ENCODE results near the gene PGAP3. TPM values are rescaled to one million over a fixed set of nuclear protein-coding genes. Genes with fewer than 3 reads are reported as not detected.

PGAP3 gene
- total RNA-seq, 2 donors from 2014 or later, result 22.6 to 29.3 TPM

DNA sequence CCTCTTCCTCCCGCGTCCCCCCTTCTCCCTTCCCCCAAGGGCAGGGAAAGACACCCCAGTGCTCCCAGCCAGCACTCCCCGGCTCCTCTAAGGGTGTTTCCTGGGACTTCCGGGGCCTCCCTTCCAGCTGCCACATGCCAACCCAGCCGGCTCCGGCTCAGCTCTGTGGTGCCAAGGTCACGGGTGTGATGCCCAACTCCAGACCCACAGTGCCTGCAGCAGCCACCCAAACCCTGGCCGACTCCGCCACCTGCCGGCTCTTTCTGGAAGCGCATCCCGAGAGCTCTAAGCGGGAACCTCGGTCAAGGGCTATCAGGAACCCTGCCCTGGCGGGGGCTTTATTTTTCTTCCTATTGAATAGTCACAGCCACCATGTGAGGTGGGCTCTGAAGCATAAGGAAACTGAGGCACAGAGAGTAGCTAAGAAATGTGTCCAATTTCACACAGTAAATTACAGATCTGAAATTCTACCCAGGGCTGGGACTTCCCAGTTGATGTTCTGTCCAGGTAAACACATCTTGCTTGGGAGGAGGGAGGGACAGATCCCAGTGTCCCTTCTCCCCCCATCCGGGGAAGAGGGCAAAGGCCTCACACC, 64.4 kb downstream of the PGAP3 start:
- H3K27me3 ChIP-seq (ENCODE audit: control insufficient read depth, insufficient read depth, low read length, poor library complexity, severe bottlenecking), result peaks cover 73% of the 10 kb centered on the region
- 13 to 15% methylated on average over 9 to 16 of the region's 16 CpGs for WGBS, 2 experiments (ENCODE audit: insufficient coverage in 1 of 2, insufficient read length in 1 of 2)

GRCh38 chr17:39622380-39623006, 65.4 kb downstream of the PGAP3 start:
- DNase-seq, result no peak
- Mint-ChIP-seq H3K9me3 (no peaks in the 10 kb centered on the region), H3K27ac (no peak overlapping the region), H3K4me1 (peaks cover 7% of the 10 kb centered on the region), H3K4me3 (no peak overlapping the region), H3K36me3 (ENCODE audit: low read depth) (no peaks in the 10 kb centered on the region), H3K27me3 (ENCODE audit: insufficient read depth) (peaks cover 82% of the 10 kb centered on the region)
- Histone ChIP-seq H3K9ac (ENCODE audit: extremely low read depth, low read length, poor library complexity, severe bottlenecking) (no peak overlapping the region), H3K27ac (ENCODE audit: low read depth, low read length) (no peak overlapping the region), H3K27me3 (ENCODE audit: control insufficient read depth, insufficient read depth, low read length, poor library complexity, severe bottlenecking) (peaks cover 71% of the 10 kb centered on the region), H3K4me1 (ENCODE audit: control insufficient read depth, insufficient read depth, low read length) (peaks cover under 1% of the 10 kb centered on the region), H3K9me3 (ENCODE audit: control insufficient read depth, low read length) (no peaks in the 10 kb centered on the region), H3K4me3 (ENCODE audit: low read length) (no peak overlapping the region), H3K36me3 (ENCODE audit: control insufficient read depth, insufficient read depth, low read length) (no peaks in the 10 kb centered on the region)
- 67 to 69% methylated on average over 11 to 16 of the region's 16 CpGs for WGBS, 2 experiments (ENCODE audit: insufficient coverage in 1 of 2, insufficient read length in 1 of 2)
- TF ChIP-seq, protein P1, sequence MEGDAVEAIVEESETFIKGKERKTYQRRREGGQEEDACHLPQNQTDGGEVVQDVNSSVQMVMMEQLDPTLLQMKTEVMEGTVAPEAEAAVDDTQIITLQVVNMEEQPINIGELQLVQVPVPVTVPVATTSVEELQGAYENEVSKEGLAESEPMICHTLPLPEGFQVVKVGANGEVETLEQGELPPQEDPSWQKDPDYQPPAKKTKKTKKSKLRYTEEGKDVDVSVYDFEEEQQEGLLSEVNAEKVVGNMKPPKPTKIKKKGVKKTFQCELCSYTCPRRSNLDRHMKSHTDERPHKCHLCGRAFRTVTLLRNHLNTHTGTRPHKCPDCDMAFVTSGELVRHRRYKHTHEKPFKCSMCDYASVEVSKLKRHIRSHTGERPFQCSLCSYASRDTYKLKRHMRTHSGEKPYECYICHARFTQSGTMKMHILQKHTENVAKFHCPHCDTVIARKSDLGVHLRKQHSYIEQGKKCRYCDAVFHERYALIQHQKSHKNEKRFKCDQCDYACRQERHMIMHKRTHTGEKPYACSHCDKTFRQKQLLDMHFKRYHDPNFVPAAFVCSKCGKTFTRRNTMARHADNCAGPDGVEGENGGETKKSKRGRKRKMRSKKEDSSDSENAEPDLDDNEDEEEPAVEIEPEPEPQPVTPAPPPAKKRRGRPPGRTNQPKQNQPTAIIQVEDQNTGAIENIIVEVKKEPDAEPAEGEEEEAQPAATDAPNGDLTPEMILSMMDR (conservative IDR thresholded peaks at IDR 0.05), result no peak

More for the DNA sequence above, 64.4 kb downstream of the PGAP3 start:
- H3K27ac Mint-ChIP-seq, result no peak overlapping the region
- Histone ChIP-seq H3K4me3 (ENCODE audit: low read length) (no peak overlapping the region), H3K9ac (ENCODE audit: extremely low read depth, low read length, poor library complexity, severe bottlenecking) (no peak overlapping the region), H3K4me1 (ENCODE audit: control insufficient read depth, insufficient read depth, low read length) (peaks cover 7% of the 10 kb centered on the region), H3K9me3 (ENCODE audit: control insufficient read depth, low read length) (no peaks in the 10 kb centered on the region), H3K36me3 (ENCODE audit: control insufficient read depth, insufficient read depth, low read length) (no peaks in the 10 kb centered on the region), H3K27ac (ENCODE audit: low read depth, low read length) (no peak overlapping the region)
- TF ChIP-seq, protein P1 (conservative IDR thresholded peaks at IDR 0.05), result peak; percentile 92
- H3K4me3 Mint-ChIP-seq, result no peak overlapping the region
- DNase-seq, result peak; percentile 98
- H3K4me1 Mint-ChIP-seq, result peaks cover 11% of the 10 kb centered on the region
- H3K9me3 Mint-ChIP-seq, result no peaks in the 10 kb centered on the region
- no peaks in the 10 kb centered on the region for H3K36me3 Mint-ChIP-seq (ENCODE audit: low read depth)
- H3K27me3 Mint-ChIP-seq (ENCODE audit: insufficient read depth), result peaks cover 81% of the 10 kb centered on the region

GRCh38 chr17:39621523-39622379, 66.1 kb downstream of the PGAP3 start:
- Histone ChIP-seq H3K27ac (ENCODE audit: low read depth, low read length) (no peak overlapping the region), H3K36me3 (ENCODE audit: control insufficient read depth, insufficient read depth, low read length) (no peaks in the 10 kb centered on the region), H3K9me3 (ENCODE audit: control insufficient read depth, low read length) (no peaks in the 10 kb centered on the region), H3K4me3 (ENCODE audit: low read length) (no peak overlapping the region), H3K9ac (ENCODE audit: extremely low read depth, low read length, poor library complexity, severe bottlenecking) (no peak overlapping the region), H3K27me3 (ENCODE audit: control insufficient read depth, insufficient read depth, low read length, poor library complexity, severe bottlenecking) (peaks cover 71% of the 10 kb centered on the region), H3K4me1 (ENCODE audit: control insufficient read depth, insufficient read depth, low read length) (no peaks in the 10 kb centered on the region)
- TF ChIP-seq, protein P1 (conservative IDR thresholded peaks at IDR 0.05), result peak; percentile 100
- Mint-ChIP-seq H3K4me3 (no peak overlapping the region), H3K4me1 (peaks cover 7% of the 10 kb centered on the region), H3K27me3 (ENCODE audit: insufficient read depth) (peaks cover 86% of the 10 kb centered on the region), H3K36me3 (ENCODE audit: low read depth) (no peaks in the 10 kb centered on the region), H3K9me3 (no peaks in the 10 kb centered on the region), H3K27ac (no peak overlapping the region)
- DNase-seq, result peak; percentile 99
- 9 to 14% methylated on average over 16 to 25 of the region's 26 CpGs for WGBS, 2 experiments (ENCODE audit: insufficient coverage in 1 of 2, insufficient read length in 1 of 2)

Small RNAs within 50 kb of the gene (microRNA-seq; reads per million reads assigned to microRNA genes)
- gene MIR4728 (ENCODE audit: borderline microRNAs expressed), result 1.0 reads per million

Other genes starting within 250 kb of the PGAP3 start
- 10 to 100 TPM; 56.1 to 57.5 TPM for gene MED1, start 236.8 kb downstream of the PGAP3 start, total RNA-seq
- 10 to 100 TPM; 62.8 to 70.2 TPM for gene CDK12, start 226.6 kb downstream of the PGAP3 start, total RNA-seq
- gene NEUROD2, start 80.1 kb downstream of the PGAP3 start, total RNA-seq, result not detected
- 1 to 10 TPM; 1.0 to 2.1 TPM for gene PPP1R1B, start 61.1 kb downstream of the PGAP3 start, total RNA-seq
- gene STARD3, start 50.9 kb downstream of the PGAP3 start, total RNA-seq, result 10 to 100 TPM; 60.3 to 60.5 TPM
- 1 to 10 TPM; 1.5 to 1.9 TPM for gene TCAP, start 22.7 kb downstream of the PGAP3 start, total RNA-seq
- gene PNMT, start 19.6 kb downstream of the PGAP3 start, total RNA-seq, result 1 to 10 TPM in 1 of 2 donors, under 1 TPM in 1; 0.55 to 1.0 TPM
- gene ERBB2, start 12.0 kb upstream of the PGAP3 start, total RNA-seq, result 100 to 1,000 TPM; 110 to 133 TPM
- gene MIEN1, start 42.5 kb upstream of the PGAP3 start, total RNA-seq, result 10 to 100 TPM; 42.6 to 57.0 TPM
- gene GRB7, start 49.9 kb upstream of the PGAP3 start, total RNA-seq, result 10 to 100 TPM; 54.6 to 73.9 TPM
- under 1 TPM; 0.11 to 0.18 TPM for gene IKZF3, start 176.3 kb upstream of the PGAP3 start, total RNA-seq
- not detected for gene ZPBP2, start 180.1 kb upstream of the PGAP3 start, total RNA-seq
- 10 to 100 TPM; 16.6 to 30.9 TPM for gene GSDMB, start 230.6 kb upstream of the PGAP3 start, total RNA-seq
- 10 to 100 TPM; 77.7 to 83.8 TPM for gene ORMDL3, start 239.5 kb upstream of the PGAP3 start, total RNA-seq
- not detected for gene LRRC3C, start 239.7 kb upstream of the PGAP3 start, total RNA-seq